GM06990 (cell line): Measurements from ENCODE around the gene ZP2.

Source experiments
- DNase-seq: peaks from one replicate; pipeline ENCODE4 v3.0.0-alpha.2; 2011; ENCODE audit not compliant: insufficient read length; ENCODE audit errors: extremely low read depth
- H3K27me3 ChIP-seq: replicated peaks from 2 replicates; pipeline ENCODE4 v1.6.0; 2011; ENCODE audit warnings: low read length; ENCODE audit not compliant: control insufficient read depth, insufficient read depth
- H3K36me3 ChIP-seq: 2 replicates; pipeline ENCODE4 v1.5.1; 2011; ENCODE audit warnings: low read length; ENCODE audit not compliant: control insufficient read depth, insufficient read depth
- H3K4me3 ChIP-seq: replicated peaks from 2 replicates; pipeline ENCODE4 v1.5.1; 2011; ENCODE audit warnings: low read depth, mild to moderate bottlenecking, control low read depth, low read length
- CTCF ChIP-seq: IDR thresholded peaks from 2 replicates; pipeline ENCODE4 v1.5.1; 2011; ENCODE audit warnings: low read length, control low read depth, mild to moderate bottlenecking, inconsistent platforms; ENCODE audit not compliant: insufficient read depth, poor library complexity, severe bottlenecking

The ZP2 gene

GRCh38 chr16:21208446-21209230, 2.7 kb downstream of the ZP2 start:
- no peak for DNase-seq
- no peaks in the 10 kb centered on the region; the same call in 1 of the 2 replicates for H3K27me3 ChIP-seq
- no peak overlapping the region for H3K4me3 ChIP-seq
- no peaks in the 10 kb centered on the region for H3K36me3 ChIP-seq
- TF ChIP-seq CTCF: no peak

GRCh38 chr16:21206550-21206949, 4.8 kb downstream of the ZP2 start:
- no peaks in the 10 kb centered on the region for H3K36me3 ChIP-seq
- no peaks in the 10 kb centered on the region; the same call in 1 of the 2 replicates for H3K27me3 ChIP-seq
- DNase-seq: no peak
- TF ChIP-seq CTCF: no peak
- no peak overlapping the region for H3K4me3 ChIP-seq

- DNase-seq: no peak
- Histone ChIP-seq H3K4me3 (no peak overlapping the region), H3K27me3 (no peaks in the 10 kb centered on the region; the same call in 1 of the 2 replicates), H3K36me3 (no peaks in the 10 kb centered on the region)
- TF ChIP-seq CTCF: no peak
These were observed 6.1 kb downstream of the ZP2 start for GRCh38 chr16:21205303-21205702.

GRCh38 chr16:21203155-21203797, 8.1 kb downstream of the ZP2 start:
- TF ChIP-seq CTCF: no peak
- no peaks in the 10 kb centered on the region; the same call in 1 of the 2 replicates for H3K27me3 ChIP-seq
- H3K36me3 ChIP-seq: no peaks in the 10 kb centered on the region
- no peak overlapping the region for H3K4me3 ChIP-seq
- no peak for DNase-seq

GRCh38 chr16:21199607-21200218, 11.7 kb downstream of the ZP2 start:
- Histone ChIP-seq H3K27me3 (no peaks in the 10 kb centered on the region; the same call in 1 of the 2 replicates), H3K36me3 (no peaks in the 10 kb centered on the region), H3K4me3 (no peak overlapping the region)
- no peak for TF ChIP-seq CTCF
- DNase-seq: no peak
